BLaER1 (cell line): ENCODE data around the gene CDC6.
"Not testable (repeated sequence)": the region's sequence is repeated elsewhere in the genome, so short reads cannot be mapped to it uniquely, and the experiment has no call there.

Experiments
- H3K27ac ChIP-seq: shearing (Covaris generic); formaldehyde crosslinking; 2 replicates; pipeline ENCODE4 v1.8.1; 2022
- H3K27me3 ChIP-seq: shearing (Covaris generic); formaldehyde crosslinking; 2 replicates; pipeline ENCODE4 v1.8.1; 2022
- H3K36me3 ChIP-seq: shearing (Covaris generic); formaldehyde crosslinking; 2 replicates; pipeline ENCODE4 v1.8.1; 2022
- H3K4me1 ChIP-seq: shearing (Covaris generic); formaldehyde crosslinking; 2 replicates; pipeline ENCODE4 v1.8.1; 2022
- H3K4me2 ChIP-seq: shearing (Covaris generic); formaldehyde crosslinking; 2 replicates; pipeline ENCODE4 v1.8.1; 2022
- H3K4me3 ChIP-seq: shearing (Covaris generic); formaldehyde crosslinking; 2 replicates; pipeline ENCODE4 v1.8.1; 2022
- H3K9ac ChIP-seq: shearing (Covaris generic); formaldehyde crosslinking; 2 replicates; pipeline ENCODE4 v1.8.1; 2022
- H3K9me3 ChIP-seq: shearing (Covaris generic); formaldehyde crosslinking; 2 replicates; pipeline ENCODE4 v1.8.1; 2022
- H4K20me1 ChIP-seq: shearing (Covaris generic); formaldehyde crosslinking; 2 replicates; pipeline ENCODE4 v1.8.1; 2022
- Cebpa-rat ChIP-seq: shearing (Covaris generic); IDR thresholded peaks from 2 replicates; pipeline ENCODE4 v1.8.1; 2022

The CDC6 gene

DNA sequence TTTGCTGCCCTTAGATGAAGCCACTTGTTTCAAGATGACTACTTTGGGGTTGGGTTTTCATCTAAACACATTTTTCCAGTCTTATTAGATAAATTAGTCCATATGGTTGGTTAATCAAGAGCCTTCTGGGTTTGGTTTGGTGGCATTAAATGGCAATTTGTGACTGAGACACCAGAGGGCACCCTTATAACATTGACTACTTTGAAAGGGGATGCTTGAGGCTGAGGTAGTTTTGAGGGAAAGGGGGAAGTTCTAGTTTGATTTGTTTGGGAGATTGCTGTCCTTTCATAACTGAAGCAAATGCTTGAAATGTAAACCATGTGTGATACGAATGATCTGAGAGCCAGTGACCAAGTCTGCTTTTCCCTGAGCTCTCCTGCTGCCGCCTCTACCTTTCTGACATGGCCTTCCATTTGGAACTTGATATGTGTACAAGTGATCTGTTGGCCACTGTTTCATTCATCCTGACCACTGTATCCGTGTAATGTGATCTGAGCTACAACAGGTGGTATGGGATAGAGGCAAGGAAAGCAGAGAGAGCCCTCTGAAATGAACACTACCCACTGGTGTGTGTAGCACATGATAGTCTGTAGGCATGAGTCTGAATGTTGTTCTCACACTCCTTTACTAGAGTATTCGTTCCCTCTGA lies 15.5 kb downstream of the CDC6 start:
- Histone ChIP-seq H3K4me1 (peaks cover 39% of the 10 kb centered on the region), H3K9me3 (no peaks in the 10 kb centered on the region), H3K27me3 (no peaks in the 10 kb centered on the region), H3K4me2 (peak overlapping the region; percentile 23), H3K9ac (no peak overlapping the region), H4K20me1 (0 out of 2 replicates have a peak, but pooled peaks cover 7% of the 10 kb centered on the region), H3K36me3 (peaks cover 72% of the 10 kb centered on the region), H3K27ac (no peak overlapping the region), H3K4me3 (no peak overlapping the region)
- TF ChIP-seq Cebpa-rat, result no peak

DNA sequence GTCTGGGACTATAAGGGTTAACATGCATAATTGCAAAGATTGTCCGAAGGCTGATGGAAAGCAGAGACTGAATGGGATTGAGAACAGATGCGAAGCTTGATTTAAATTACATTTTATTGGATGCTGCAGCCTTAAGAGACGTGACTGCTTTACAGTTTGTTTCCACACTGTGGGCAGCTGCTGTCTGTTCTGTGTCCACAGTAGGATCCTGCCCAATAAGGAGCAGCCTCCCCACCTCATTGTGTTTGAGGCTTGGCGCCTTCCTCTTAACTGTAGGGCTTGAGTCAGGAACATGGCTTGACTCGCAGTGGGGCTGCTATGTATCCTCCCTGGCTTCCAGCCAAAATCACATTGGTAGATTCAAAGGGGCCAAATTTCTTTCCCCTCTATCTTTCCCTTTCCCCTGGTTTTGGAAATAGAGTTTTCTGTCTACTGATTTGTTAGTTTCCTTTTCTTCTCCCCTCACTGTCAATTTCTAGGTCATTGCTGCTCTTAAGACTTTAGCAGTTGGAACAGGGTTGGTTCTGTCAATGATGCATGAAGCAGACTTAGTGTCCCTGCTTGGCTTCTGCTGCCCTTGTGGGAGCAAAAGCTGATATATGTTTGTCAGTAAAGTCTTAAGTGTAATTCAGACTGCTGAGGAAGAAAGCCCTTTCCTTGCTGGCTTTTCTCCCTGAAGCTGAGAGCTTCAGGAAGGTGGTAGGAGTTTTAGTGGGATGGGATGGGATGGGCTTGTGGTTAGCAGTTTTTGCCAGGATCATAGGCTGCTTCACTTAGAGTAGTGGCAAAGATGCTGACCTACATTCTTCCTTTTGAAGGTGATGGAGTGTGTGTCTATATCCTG lies 16.3 kb downstream of the CDC6 start:
- 0 out of 2 replicates have a peak, but pooled peaks cover 7% of the 10 kb centered on the region for H4K20me1 ChIP-seq
- H3K36me3 ChIP-seq, result peaks cover 64% of the 10 kb centered on the region
- H3K4me2 ChIP-seq, result peak overlapping the region; percentile 23; the same call in 1 of the 2 replicates
- H3K4me3 ChIP-seq, result no peak overlapping the region
- peaks cover 47% of the 10 kb centered on the region for H3K4me1 ChIP-seq
- H3K27me3 ChIP-seq, result no peaks in the 10 kb centered on the region
- no peak for TF ChIP-seq Cebpa-rat
- H3K9ac ChIP-seq, result no peak overlapping the region
- no peaks in the 10 kb centered on the region for H3K9me3 ChIP-seq
- no peak overlapping the region for H3K27ac ChIP-seq

DNA sequence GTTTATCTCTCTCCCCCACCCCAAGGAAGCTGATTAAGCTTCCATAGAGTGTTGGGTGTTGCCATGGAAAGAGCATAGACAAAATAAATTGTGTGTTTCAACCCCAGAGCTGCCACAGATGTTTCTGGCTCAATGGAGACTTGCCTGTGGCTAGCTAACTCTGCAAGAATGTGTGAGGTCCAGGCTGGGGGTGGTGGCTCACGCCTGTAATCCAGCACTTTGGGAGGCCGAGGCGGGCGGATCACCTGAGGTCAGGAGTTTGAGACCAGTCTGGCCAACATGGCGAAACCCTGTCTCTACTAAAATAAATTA lies 16.8 kb downstream of the CDC6 start:
- Histone ChIP-seq H3K4me1 (peaks cover 53% of the 10 kb centered on the region), H3K36me3 (peaks cover 58% of the 10 kb centered on the region), H3K4me2 (peak overlapping the region; percentile 22; the same call in 1 of the 2 replicates)
- H3K9ac ChIP-seq, H3K27me3 ChIP-seq, H3K4me3 ChIP-seq, H3K9me3 ChIP-seq, H3K27ac ChIP-seq, H4K20me1 ChIP-seq: not testable (repeated sequence)

DNA sequence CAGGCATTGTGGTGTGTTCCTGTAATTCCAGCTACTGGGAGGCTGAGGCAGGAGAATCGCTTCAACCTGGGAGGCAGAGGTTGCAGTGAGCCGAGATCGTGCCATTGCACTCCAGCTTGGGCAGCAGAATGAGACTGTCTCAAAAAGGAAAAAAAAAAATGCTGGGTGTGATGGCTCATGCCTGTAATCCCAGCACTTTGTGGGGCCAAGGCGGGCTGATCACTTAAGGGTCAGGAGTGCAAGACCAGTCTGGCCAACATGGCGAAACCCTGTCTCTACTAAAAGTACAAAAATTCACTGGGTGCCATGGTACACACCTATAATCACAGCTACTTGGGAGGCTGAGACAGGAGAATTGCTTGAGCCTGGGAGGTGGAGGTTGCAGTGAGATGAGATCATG lies 17.2 kb downstream of the CDC6 start:
- H3K4me3 ChIP-seq, H3K9ac ChIP-seq, H3K27ac ChIP-seq, H4K20me1 ChIP-seq, H3K9me3 ChIP-seq, H3K27me3 ChIP-seq, H3K4me2 ChIP-seq: not testable (repeated sequence)
- peaks cover 54% of the 10 kb centered on the region for H3K36me3 ChIP-seq
- H3K4me1 ChIP-seq, result peaks cover 57% of the 10 kb centered on the region

DNA sequence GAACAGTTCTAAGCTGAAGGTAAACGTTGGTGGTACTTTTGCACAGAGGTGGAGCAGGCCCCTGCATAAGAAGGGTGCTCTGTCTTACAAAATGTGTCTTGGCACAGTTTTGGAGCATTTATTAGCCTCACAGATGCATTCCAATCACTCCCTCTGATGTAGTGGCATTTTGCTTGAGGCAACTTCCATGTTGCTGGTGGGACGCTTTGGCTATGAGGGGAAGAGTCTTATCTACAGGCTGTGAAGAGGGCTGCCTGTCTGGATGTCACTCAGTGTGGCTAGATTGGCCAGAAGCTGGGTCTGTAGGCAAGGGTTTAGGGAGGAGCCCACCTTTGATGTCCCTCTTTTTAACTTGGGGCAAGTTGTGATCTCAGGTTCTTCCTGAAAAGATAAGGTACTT lies 18.7 kb downstream of the CDC6 start:
- Histone ChIP-seq H3K4me3 (no peak overlapping the region), H3K27ac (peak overlapping the region; percentile 62), H4K20me1 (0 out of 2 replicates have a peak, but pooled peaks cover 7% of the 10 kb centered on the region), H3K4me1 (peaks cover 72% of the 10 kb centered on the region), H3K4me2 (peak overlapping the region; percentile 95), H3K27me3 (no peaks in the 10 kb centered on the region), H3K36me3 (peaks cover 39% of the 10 kb centered on the region), H3K9ac (peak overlapping the region; percentile 15; the same call in 1 of the 2 replicates), H3K9me3 (no peaks in the 10 kb centered on the region)
- TF ChIP-seq Cebpa-rat, result no peak

DNA sequence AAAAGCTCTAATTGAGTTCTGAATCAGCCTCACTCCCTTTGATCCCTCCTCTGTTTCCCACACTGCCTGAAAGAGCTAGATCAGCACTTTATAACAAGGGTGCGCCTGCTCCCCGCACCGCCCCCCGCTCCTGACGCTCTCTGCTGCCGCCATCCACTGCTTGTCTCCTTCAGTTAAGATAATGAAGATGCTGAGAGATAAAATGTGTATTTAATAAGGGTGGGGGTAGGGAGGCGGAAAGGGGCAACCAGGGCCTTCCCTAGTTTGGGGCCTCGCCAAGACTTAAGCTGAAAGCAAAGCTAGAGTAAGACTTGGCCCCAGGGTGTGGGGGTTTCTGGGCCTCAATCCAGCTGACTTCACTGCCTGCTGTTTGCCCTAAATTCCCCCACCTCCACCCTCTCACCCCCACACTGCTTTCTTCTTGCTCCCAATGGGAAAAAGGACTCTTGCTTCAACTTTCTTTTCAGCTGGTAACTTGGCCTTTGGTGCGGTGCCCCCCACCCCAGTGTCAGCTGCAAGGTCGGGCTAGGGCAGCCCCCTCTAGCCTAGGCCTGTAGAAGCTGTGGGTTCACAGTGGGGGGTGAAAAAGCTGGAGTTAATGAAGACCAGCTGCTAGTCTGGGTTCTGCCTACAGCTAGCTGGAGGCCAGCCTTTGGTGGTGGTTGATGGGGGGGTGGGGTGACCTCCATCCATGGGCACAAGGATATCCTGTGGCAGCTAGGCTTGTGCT lies 19.5 kb downstream of the CDC6 start:
- Histone ChIP-seq H3K9me3 (no peaks in the 10 kb centered on the region), H3K27ac (peak overlapping the region; percentile 62), H3K36me3 (peaks cover 31% of the 10 kb centered on the region), H3K27me3 (no peaks in the 10 kb centered on the region), H3K4me1 (peaks cover 80% of the 10 kb centered on the region), H3K9ac (peak overlapping the region; percentile 53), H3K4me3 (no peak overlapping the region), H3K4me2 (peak overlapping the region; percentile 95), H4K20me1 (0 out of 2 replicates have a peak, but pooled peaks cover 7% of the 10 kb centered on the region)
- no peak for TF ChIP-seq Cebpa-rat

DNA sequence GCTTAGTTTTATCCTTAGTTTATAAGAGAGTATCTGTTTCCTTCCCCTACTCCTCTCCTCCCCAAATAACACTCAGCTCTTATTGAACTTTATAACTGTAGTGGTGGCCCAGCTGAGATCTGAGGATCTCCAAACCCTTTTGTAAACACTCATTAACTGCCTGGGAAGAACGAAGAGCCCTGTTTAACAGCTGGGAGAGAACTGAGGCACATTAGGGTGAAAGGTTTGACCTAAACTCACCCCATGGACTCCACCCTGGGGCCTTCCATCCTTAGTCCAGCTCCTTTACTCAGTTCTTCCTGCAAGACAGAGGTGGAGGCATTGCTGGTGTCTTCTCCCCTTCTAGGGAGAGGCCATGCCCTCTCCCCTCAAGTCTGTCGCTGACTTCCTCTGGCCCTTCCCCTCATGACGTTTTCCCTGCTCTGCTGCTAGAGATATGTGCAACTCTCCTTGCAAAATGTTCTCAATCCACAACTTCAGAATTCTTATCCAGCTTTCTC lies 20.1 kb downstream of the CDC6 start:
- TF ChIP-seq Cebpa-rat, result no peak
- H3K27me3 ChIP-seq, result no peaks in the 10 kb centered on the region
- H3K9ac ChIP-seq, result peak overlapping the region; percentile 53
- peaks cover 86% of the 10 kb centered on the region for H3K4me1 ChIP-seq
- no peak overlapping the region for H3K4me3 ChIP-seq
- no peaks in the 10 kb centered on the region for H3K9me3 ChIP-seq
- peak overlapping the region; percentile 95 for H3K4me2 ChIP-seq
- 0 out of 2 replicates have a peak, but pooled peaks cover 7% of the 10 kb centered on the region for H4K20me1 ChIP-seq
- peaks cover 25% of the 10 kb centered on the region for H3K36me3 ChIP-seq
- H3K27ac ChIP-seq, result peak overlapping the region; percentile 62

DNA sequence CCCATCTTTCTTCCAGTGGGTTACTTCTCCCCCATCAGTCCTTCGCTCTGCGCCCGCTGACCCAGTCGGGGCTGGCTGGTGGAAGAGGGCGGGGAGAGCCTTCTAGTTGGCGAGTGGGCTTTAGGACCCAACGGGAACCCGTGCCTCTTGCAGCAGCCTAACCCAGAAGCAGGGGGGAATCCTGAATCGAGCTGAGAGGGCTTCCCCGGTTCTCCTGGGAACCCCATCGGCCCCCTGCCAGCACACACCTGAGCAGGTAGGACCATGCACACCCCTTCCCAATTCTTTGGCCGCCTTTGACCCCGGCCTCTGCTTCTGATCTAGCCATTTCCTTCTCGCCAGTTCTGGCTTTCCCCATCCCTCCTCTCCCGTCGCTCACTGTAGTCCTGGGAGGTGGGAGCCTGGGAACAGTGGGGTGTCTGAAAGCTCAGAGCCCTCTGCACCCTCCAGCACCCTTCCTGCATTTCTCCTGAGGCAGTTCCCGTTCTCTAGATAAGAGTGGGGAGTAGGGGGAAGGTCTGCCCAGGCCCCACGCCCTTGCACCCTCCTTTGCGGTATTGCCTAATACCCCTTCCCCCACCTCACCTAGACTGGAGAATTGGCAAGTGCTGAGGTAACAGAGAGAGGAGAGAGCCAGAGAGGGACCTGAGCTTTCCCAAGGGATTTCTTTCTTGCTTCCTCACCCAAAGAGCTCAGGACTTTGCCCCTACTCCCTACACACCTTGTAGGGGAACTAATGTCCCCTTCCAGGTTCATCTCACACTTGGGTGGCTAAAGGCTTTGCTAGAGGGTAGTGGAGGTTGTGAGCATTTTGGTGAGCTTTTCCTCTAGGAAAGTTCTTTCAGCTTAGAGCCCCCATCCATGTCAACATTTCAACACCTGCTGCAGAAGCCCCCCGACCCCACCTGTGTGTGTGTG lies 21.6 kb downstream of the CDC6 start, which contains the start of gene RARA:
Gene RARA (plus strand): TSS at position 150 of the 918 bp plus-strand sequence. CDS start 22,039 bp downstream, outside the sequence.
- no peak for TF ChIP-seq Cebpa-rat
- Histone ChIP-seq H3K4me3 (peak within 1 kb of the TSS; percentile 69), H4K20me1 (no peaks in the 10 kb centered on the region), H3K9me3 (no peaks in the 10 kb centered on the region), H3K36me3 (peaks cover 12% of the 10 kb centered on the region), H3K9ac (peak within 1 kb of the TSS; percentile 66; the same call in 1 of the 2 replicates), H3K4me1 (peaks cover 86% of the 10 kb centered on the region), H3K27me3 (no peaks in the 10 kb centered on the region), H3K4me2 (peak within 1 kb of the TSS; percentile 95), H3K27ac (peak within 1 kb of the TSS; percentile 62)
